Smooth muscle cell of the coronary artery (primary cell): ENCODE measurements around the gene CACNA1B. TPM values are rescaled to one million over a fixed set of nuclear protein-coding genes. Genes with fewer than 3 reads are reported as not detected.

Source experiments
- total RNA-seq: library from RNA; depleted of rRNA; stranded (reverse); fragments of >200 nt; gene quantifications from 2 replicates; pipeline ENCODE4 v1.2.3, GENCODE V29; 2014; ENCODE audit warnings: low replicate concordance

The CACNA1B gene
- total RNA-seq = 0.08 TPM in 1 of 2 replicates, not detected in the other

DNA sequence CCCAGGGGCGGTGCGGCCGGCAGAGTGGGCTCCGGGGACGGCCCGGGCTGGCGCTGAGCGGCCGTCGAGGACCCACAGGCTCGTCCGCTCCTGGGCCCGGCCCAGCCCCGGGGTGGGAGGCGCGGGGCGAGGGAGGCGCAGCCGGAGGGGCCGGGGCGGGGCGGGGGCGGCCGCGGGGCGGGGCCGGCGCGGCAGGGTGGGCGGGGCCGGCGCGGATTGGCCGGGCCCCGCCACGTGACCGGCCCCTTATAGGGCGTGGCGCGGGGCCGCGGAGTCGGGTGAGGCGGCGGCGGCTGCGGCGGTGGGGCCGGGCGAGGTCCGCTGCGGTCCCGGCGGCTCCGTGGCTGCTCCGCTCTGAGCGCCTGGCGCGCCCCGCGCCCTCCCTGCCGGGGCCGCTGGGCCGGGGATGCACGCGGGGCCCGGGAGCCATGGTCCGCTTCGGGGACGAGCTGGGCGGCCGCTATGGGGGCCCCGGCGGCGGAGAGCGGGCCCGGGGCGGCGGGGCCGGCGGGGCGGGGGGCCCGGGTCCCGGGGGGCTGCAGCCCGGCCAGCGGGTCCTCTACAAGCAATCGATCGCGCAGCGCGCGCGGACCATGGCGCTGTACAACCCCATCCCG lies at the start of gene CACNA1B:
Gene CACNA1B (plus strand): TSS at position 277 of the 617 bp plus-strand sequence. CDS start 152 bp downstream, at position 429.

